HCT116 (cell line): Measurements from ENCODE around the gene MRPL44. TPM values are rescaled to one million over a fixed set of nuclear protein-coding genes. Genes with fewer than 3 reads are reported as not detected.

Experiments used
- ATAC-seq: fragments of 200-7000 bp; cut with Tn5 transposase; 2 replicates; pipeline ENCODE4 v1.9.1; 2020; ENCODE audit warnings: mild to moderate bottlenecking, moderate library complexity
- BruUV-seq: library from RNA; stranded (reverse); fragments of 400-500 nt; replicated peaks from 2 replicates; lab custom pipeline; 2021; lab: Mats Ljungman, UMichigan
- CTCF ChIA-PET: fragments of 300-600 bp; sonication (Branson Sonifier 250); formaldehyde crosslinking; loops from one replicate; lab custom pipeline; 2021; ENCODE audit warnings: antibody characterized with exemption; lab: Charles Lee
- POLR2A ChIA-PET: fragments of 300-600, 350-600 bp; sonication (Branson Sonifier 250); formaldehyde crosslinking; loops from one replicate; lab custom pipeline; 2021; ENCODE audit warnings: antibody characterized with exemption; lab: Charles Lee
- RAD21 ChIA-PET, 2 experiments: fragments of 300-600 bp; sonication (Branson Sonifier 250); formaldehyde crosslinking; loops; one replicate each; lab custom pipeline; 2023; ENCODE audit warnings: low total read pairs in 2 of 2; ENCODE audit not compliant: uncharacterized antibody in 2 of 2, unreplicated experiment in 2 of 2, low non-redundant PET in 1 of 2; lab: Charles Lee
- DNase-seq: peaks from one replicate; pipeline ENCODE4 v3.0.0-alpha.2; 2010; ENCODE audit warnings: low read depth, low spot score
- H2AFZ ChIP-seq: fragments of 200-600 bp; shearing (Covaris generic), sonication (generic); 2 replicates; pipeline ENCODE4 v1.6.1; 2017; ENCODE audit warnings: low read depth, mixed run types, mixed read lengths, antibody characterized with exemption, low read length; ENCODE audit not compliant: poor library complexity, severe bottlenecking
- H3K27ac ChIP-seq: 2 replicates; pipeline ENCODE4 v1.5.1; 2012; ENCODE audit warnings: low read depth, low read length
- H3K27me3 ChIP-seq: fragments of 200-600 bp; sonication (generic); 2 replicates; pipeline ENCODE4 v1.6.1; 2016; ENCODE audit warnings: mixed run types, low read length, mixed read lengths; ENCODE audit not compliant: insufficient read depth
- H3K36me3 ChIP-seq, 2 experiments: fragments of 200-500 bp in 1 of 2; fragments of 200-600 bp in 1 of 2; sonication (Bioruptor generic) in 1 of 2; sonication (generic) in 1 of 2; 2 replicates each; pipeline versions ENCODE4 v1.5.1 to v1.6.1; 2014 to 2016; ENCODE audit warnings: low read length in 2 of 2, inconsistent platforms in 1 of 2, mixed read lengths in 1 of 2, mixed run types in 1 of 2; ENCODE audit not compliant: insufficient read depth in 2 of 2, control insufficient read depth in 1 of 2
- H3K4me1 ChIP-seq, 2 experiments: fragments of 200-600 bp in 1 of 2; sonication (generic) in 1 of 2; 2 replicates each; pipeline versions ENCODE4 v1.5.1 to v1.6.1; 2012 to 2017; ENCODE audit warnings: low read length in 2 of 2, inconsistent platforms in 1 of 2, mild to moderate bottlenecking in 1 of 2, mixed read lengths in 1 of 2, mixed run types in 1 of 2, moderate library complexity in 1 of 2; ENCODE audit not compliant: insufficient read depth in 2 of 2, control insufficient read depth in 1 of 2
- H3K4me2 ChIP-seq: fragments of 200-600 bp; sonication (generic); 2 replicates; pipeline ENCODE4 v1.6.1; 2017; ENCODE audit warnings: mixed run types, low read length, mixed read lengths
- H3K4me3 ChIP-seq, 2 experiments: fragments of 200-600 bp in 1 of 2; sonication (generic) in 1 of 2; replicated peaks in 1 of 2; 2 replicates each; pipeline ENCODE4 v1.5.1; 2011 to 2016; ENCODE audit warnings: low read length in 2 of 2, control low read depth in 1 of 2, low read depth in 1 of 2, mild to moderate bottlenecking in 1 of 2, mixed read lengths in 1 of 2, mixed run types in 1 of 2
- H3K79me2 ChIP-seq: fragments of 200-600 bp; sonication (generic); 2 replicates; pipeline ENCODE4 v1.6.1; 2017; ENCODE audit warnings: mild to moderate bottlenecking, mixed run types, low read length, moderate library complexity, mixed read lengths; ENCODE audit not compliant: insufficient read depth
- H3K9ac ChIP-seq: fragments of 200-600 bp; sonication (generic); 2 replicates; pipeline ENCODE4 v1.6.1; 2016; ENCODE audit warnings: low read length, mixed read lengths
- H3K9me2 ChIP-seq: fragments of 200-600 bp; sonication (generic), shearing (Covaris generic); 2 replicates; pipeline ENCODE4 v1.6.1; 2017; ENCODE audit warnings: mixed run types, mild to moderate bottlenecking, moderate library complexity; ENCODE audit not compliant: insufficient read depth
- H3K9me3 ChIP-seq, 2 experiments: fragments of 200-500 bp in 1 of 2; fragments of 200-600 bp in 1 of 2; sonication (Bioruptor generic) in 1 of 2; sonication (generic) in 1 of 2; 2 replicates each; pipeline ENCODE4 v1.6.1; 2014 to 2017; ENCODE audit warnings: low read length in 2 of 2, mixed read lengths in 2 of 2, inconsistent platforms in 1 of 2, low read depth in 1 of 2, mild to moderate bottlenecking in 1 of 2, mixed run types in 1 of 2, moderate library complexity in 1 of 2; ENCODE audit not compliant: control insufficient read depth in 1 of 2, insufficient read depth in 1 of 2
- H4K20me1 ChIP-seq: fragments of 200-600 bp; sonication (generic), shearing (Covaris generic); 2 replicates; pipeline ENCODE4 v1.6.1; 2017; ENCODE audit warnings: mixed run types, mild to moderate bottlenecking, moderate library complexity; ENCODE audit not compliant: insufficient read depth
- CEBPB ChIP-seq: IDR thresholded peaks from 2 replicates; pipeline ENCODE4 v1.6.1; 2012; ENCODE audit warnings: low read depth
- EGR1 ChIP-seq: IDR thresholded peaks from 2 replicates; pipeline ENCODE4 v1.6.1; 2012; ENCODE audit warnings: low read depth
- ELF1 ChIP-seq: IDR thresholded peaks from 2 replicates; pipeline ENCODE4 v1.6.1; 2012; ENCODE audit warnings: low read depth, borderline replicate concordance
- EZH2 ChIP-seq: fragments of 200-600 bp; sonication (generic); IDR thresholded peaks from 2 replicates; pipeline ENCODE4 v1.6.1; 2017; ENCODE audit warnings: antibody characterized with exemption, mixed run types
- EZH2phosphoT487 ChIP-seq: fragments of 200-600 bp; IDR thresholded peaks from 2 replicates; pipeline ENCODE4 v1.6.1; 2018; ENCODE audit warnings: antibody characterized with exemption, borderline replicate concordance
- POLR2A ChIP-seq: IDR thresholded peaks from 2 replicates; pipeline ENCODE4 v1.7.0; 2011; ENCODE audit warnings: borderline replicate concordance; ENCODE audit not compliant: insufficient read depth, insufficient read length; ENCODE audit errors: extremely low read depth
- RAD21 ChIP-seq: IDR thresholded peaks from 2 replicates; pipeline ENCODE4 v1.6.1; 2012; ENCODE audit warnings: low read depth, mild to moderate bottlenecking
- SIN3A ChIP-seq: IDR thresholded peaks from 2 replicates; pipeline ENCODE4 v1.6.1; 2012; ENCODE audit warnings: low read depth
- SP1 ChIP-seq: IDR thresholded peaks from 2 replicates; pipeline ENCODE4 v1.6.1; 2012; ENCODE audit warnings: low read depth
- SRF ChIP-seq: IDR thresholded peaks from 2 replicates; pipeline ENCODE4 v1.6.1; 2012; ENCODE audit warnings: low read depth
- TCF7L2 ChIP-seq: IDR thresholded peaks from 2 replicates; pipeline ENCODE4 v1.7.0; 2011; ENCODE audit warnings: borderline replicate concordance, inconsistent platforms; ENCODE audit not compliant: insufficient read depth, insufficient read length; ENCODE audit errors: extremely low read depth
- YY1 ChIP-seq: IDR thresholded peaks from 2 replicates; pipeline ENCODE4 v1.6.1; 2011; ENCODE audit warnings: low read length, low read depth, moderate library complexity, mild to moderate bottlenecking; ENCODE audit not compliant: insufficient replicate concordance; ENCODE audit errors: extremely low read depth
- ZNF274 ChIP-seq: fragments of 200-500 bp; sonication (Bioruptor generic); IDR thresholded peaks from 2 replicates; pipeline ENCODE4 v1.6.1; 2014; ENCODE audit warnings: mild to moderate bottlenecking, low read depth, low read length, inconsistent platforms
- intact Hi-C: fragments of 100-400 bp; cut with micrococcal nuclease; formaldehyde crosslinking; loops from 2 replicates; pipeline ENCODE4 v1.10.0; 2022
- total RNA-seq: library from RNA; stranded (reverse); gene quantifications from one replicate; pipeline ENCODE4 v1.2.1, GENCODE V29; 2021; ENCODE audit not compliant: unreplicated experiment
- TF ChIP-seq, protein P1 (sequence below): IDR thresholded peaks from 2 replicates; pipeline ENCODE4 v1.6.1; 2012
- TF ChIP-seq, protein P2 (sequence below): IDR thresholded peaks from 2 replicates; pipeline ENCODE4 v1.6.1; 2011; ENCODE audit warnings: mild to moderate bottlenecking, low read length, moderate library complexity; ENCODE audit not compliant: insufficient replicate concordance; ENCODE audit errors: extremely low read depth

The MRPL44 gene
- total RNA-seq, 1 experiment from 2014 or later, result 45.8 TPM

DNA sequence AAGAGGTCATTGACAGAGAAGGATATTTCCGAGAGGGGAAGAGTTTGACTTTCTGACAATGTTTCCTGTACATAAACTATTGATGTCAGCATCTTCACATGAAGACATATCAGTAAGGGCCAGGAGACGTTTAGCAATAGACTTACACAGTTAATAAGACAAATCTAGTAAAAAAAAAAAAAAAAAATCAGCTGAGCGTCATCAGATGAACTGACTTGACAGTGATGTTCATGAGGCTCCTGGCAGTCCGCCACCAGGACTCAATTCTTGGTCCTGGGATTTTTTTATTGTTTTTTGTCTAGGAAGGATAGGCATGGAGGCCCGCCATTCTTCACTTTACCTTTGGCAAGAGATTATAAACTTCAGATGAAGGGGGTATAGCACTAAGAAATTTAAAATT, 14.5 kb downstream of the MRPL44 start:
- Histone ChIP-seq H3K9me2 (no peaks in the 10 kb centered on the region), H3K9ac (no peak overlapping the region), H4K20me1 (peaks cover 3% of the 10 kb centered on the region; the same call in 1 of the 2 replicates), H3K4me2 (no peak overlapping the region), H3K27ac (no peak overlapping the region), H2AFZ (no peak overlapping the region), H3K79me2 (no peaks in the 10 kb centered on the region), H3K36me3 (peaks cover 3% of the 10 kb centered on the region in 2 experiments; a peak in 3 of 4 replicates), H3K27me3 (no peaks in the 10 kb centered on the region), H3K9me3 (no peaks in the 10 kb centered on the region), H3K4me1 (no peaks in the 10 kb centered on the region), H3K4me3 (no peak overlapping the region)
- ChIA-PET RAD21 (interaction anchor here in 1 of 2 experiments (2.7 kb wide), 1 partner anchor 312 kb away, joined by 31 read pairs; no protein-coding TSS in a partner anchor), CTCF (interaction anchor here (1.2 to 6.2 kb wide), 8 partner anchors 22 to 398 kb away, joined by 3 to 170 read pairs (median 20); no protein-coding TSS in a partner anchor), POLR2A (interaction anchor here (1.3 kb wide), 1 partner anchor 67 kb away, joined by 3 read pairs; the partner anchor contains the start of gene SERPINE2)
- BruUV-seq, result no TSS peak
- TF ChIP-seq SP1 (no peak), EGR1 (no peak), YY1 (no peak), TCF7L2 (no peak), POLR2A (no peak), ELF1 (no peak), ZNF274 (no peak), RAD21 (no peak), SRF (no peak), EZH2 (no peak), SIN3A (no peak), CEBPB (no peak), EZH2phosphoT487 (no peak)
- TF ChIP-seq, protein P1, sequence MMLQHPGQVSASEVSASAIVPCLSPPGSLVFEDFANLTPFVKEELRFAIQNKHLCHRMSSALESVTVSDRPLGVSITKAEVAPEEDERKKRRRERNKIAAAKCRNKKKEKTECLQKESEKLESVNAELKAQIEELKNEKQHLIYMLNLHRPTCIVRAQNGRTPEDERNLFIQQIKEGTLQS, result no peak
- TF ChIP-seq, protein P2, sequence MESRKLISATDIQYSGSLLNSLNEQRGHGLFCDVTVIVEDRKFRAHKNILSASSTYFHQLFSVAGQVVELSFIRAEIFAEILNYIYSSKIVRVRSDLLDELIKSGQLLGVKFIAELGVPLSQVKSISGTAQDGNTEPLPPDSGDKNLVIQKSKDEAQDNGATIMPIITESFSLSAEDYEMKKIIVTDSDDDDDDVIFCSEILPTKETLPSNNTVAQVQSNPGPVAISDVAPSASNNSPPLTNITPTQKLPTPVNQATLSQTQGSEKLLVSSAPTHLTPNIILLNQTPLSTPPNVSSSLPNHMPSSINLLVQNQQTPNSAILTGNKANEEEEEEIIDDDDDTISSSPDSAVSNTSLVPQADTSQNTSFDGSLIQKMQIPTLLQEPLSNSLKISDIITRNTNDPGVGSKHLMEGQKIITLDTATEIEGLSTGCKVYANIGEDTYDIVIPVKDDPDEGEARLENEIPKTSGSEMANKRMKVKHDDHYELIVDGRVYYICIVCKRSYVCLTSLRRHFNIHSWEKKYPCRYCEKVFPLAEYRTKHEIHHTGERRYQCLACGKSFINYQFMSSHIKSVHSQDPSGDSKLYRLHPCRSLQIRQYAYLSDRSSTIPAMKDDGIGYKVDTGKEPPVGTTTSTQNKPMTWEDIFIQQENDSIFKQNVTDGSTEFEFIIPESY, result no peak
- no peak for DNase-seq
- intact Hi-C loops, result loop anchor here (2.0 to 10.0 kb wide), 4 partner anchors 385 to 1033 kb away; no protein-coding TSS in a partner anchor
- ATAC-seq, result no peak
